ENCODE results near the gene PAX5.

PAX5 gene

DNA sequence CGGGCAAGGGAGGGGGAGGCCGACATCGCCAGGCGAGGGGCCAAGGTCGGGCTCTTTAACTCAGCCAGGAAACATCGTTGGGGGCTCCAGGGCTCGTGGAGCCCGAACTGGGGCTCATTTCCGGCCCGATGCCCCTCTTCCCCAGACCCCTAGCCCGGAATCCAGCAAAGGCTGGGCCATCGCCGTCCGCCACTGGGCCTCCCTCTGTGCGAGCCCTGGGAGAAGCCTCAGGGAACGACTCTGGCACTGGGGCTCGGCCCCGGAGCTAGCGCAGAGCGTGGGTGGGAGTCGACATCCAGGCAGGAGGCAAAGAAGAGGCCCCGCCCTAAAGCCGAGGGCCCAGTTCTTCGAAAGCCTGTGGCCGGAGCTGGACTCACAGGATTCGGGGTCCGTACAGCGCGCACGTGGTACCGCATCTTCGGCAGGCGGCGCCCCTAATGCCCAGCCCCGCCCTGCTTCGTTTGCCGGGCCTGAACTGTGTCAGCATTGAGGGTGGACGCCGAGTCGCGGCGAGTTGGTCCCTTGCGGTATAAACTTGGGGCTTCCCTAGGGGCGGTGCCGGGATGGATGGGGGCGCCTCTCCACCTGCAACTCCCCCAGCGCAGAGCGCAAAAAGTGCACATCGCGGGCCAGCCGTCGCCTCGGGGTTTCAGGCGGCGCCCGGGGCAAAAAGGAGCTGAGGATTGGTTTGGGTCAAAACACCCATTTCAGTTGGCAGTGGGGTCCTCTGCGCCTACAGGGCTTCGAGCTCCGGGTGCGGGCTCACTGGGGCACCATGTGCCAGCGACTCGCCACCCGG lies 3.6 kb upstream of the PAX5 start:
- TF ChIP-seq, protein P1, sequence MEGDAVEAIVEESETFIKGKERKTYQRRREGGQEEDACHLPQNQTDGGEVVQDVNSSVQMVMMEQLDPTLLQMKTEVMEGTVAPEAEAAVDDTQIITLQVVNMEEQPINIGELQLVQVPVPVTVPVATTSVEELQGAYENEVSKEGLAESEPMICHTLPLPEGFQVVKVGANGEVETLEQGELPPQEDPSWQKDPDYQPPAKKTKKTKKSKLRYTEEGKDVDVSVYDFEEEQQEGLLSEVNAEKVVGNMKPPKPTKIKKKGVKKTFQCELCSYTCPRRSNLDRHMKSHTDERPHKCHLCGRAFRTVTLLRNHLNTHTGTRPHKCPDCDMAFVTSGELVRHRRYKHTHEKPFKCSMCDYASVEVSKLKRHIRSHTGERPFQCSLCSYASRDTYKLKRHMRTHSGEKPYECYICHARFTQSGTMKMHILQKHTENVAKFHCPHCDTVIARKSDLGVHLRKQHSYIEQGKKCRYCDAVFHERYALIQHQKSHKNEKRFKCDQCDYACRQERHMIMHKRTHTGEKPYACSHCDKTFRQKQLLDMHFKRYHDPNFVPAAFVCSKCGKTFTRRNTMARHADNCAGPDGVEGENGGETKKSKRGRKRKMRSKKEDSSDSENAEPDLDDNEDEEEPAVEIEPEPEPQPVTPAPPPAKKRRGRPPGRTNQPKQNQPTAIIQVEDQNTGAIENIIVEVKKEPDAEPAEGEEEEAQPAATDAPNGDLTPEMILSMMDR (IDR thresholded peaks at IDR 0.05; ENCODE audit: low read depth, low read length, poor library complexity, severe bottlenecking), result peak; percentile 19
- no peak for TF ChIP-seq EZH2phosphoT487 (IDR thresholded peaks at IDR 0.05; ENCODE audit: borderline replicate concordance, low read length)
- Histone ChIP-seq H3K9me2 (replicated peaks; ENCODE audit: control insufficient read depth, low read length) (no peaks in the 10 kb centered on the region), H3K27ac (ENCODE audit: low read depth, low read length) (peak overlapping the region; percentile 98), H3K36me3 (ENCODE audit: control insufficient read depth, low read length) (peaks cover 43% of the 10 kb centered on the region), H3K4me2 (ENCODE audit: low read length) (peak overlapping the region; percentile 98), H3K9me3 (ENCODE audit: control insufficient read depth, insufficient read depth, low read length) (no peaks in the 10 kb centered on the region), H3F3A (ENCODE audit: control insufficient read depth, insufficient read depth) (peaks cover 41% of the 10 kb centered on the region), H3K4me1 (ENCODE audit: control insufficient read depth, low read length) (peaks cover 59% of the 10 kb centered on the region), H4K20me1 (ENCODE audit: control insufficient read depth, insufficient read depth, low read depth, low read length) (no peaks in the 10 kb centered on the region), H3K79me2 (ENCODE audit: control insufficient read depth, low read length) (peaks cover 73% of the 10 kb centered on the region), H3K4me3 (ENCODE audit: low read length) (peak overlapping the region; percentile 87), H3K27me3 (ENCODE audit: control insufficient read depth, low read length) (no peaks in the 10 kb centered on the region)

DNA sequence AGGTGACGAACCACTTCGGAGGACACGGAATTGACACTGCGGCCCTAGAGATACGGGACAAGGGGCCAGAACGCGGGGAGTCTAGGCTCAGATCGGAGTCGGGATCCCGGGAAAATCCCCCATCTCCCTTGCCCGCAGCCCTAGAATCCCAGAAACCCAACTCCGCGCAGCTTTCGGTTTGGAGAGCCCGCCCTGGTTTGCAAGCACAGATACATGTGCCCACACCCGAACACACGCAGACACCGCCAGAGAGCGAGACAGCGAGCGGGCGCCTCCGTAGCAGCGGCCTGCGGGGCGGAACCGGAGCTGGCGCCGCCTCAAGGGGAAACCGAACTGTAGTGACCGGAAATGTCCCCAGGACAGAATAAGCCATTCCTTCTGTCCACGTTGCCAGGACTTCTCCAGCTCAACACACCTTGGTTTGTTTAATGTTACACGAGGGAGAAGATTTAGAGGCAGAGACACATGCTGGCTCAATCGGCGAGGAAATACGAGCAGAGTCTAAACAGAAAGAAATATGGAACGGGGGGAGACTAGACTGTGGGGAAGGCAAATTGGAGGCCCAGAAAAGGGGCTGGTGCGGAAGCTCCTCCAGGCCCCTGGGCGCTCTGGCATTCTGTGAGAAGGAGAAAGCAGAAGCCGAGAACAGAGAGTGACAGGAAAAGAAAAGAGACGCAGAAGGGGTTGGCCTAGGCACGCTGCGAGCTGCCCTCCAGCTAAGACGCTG lies 2.9 kb upstream of the PAX5 start:
- Histone ChIP-seq H3K27me3 (ENCODE audit: control insufficient read depth, low read length) (no peaks in the 10 kb centered on the region), H3K36me3 (ENCODE audit: control insufficient read depth, low read length) (peaks cover 50% of the 10 kb centered on the region), H4K20me1 (ENCODE audit: control insufficient read depth, insufficient read depth, low read depth, low read length) (no peaks in the 10 kb centered on the region), H3K4me2 (ENCODE audit: low read length) (peak overlapping the region; percentile 98), H3K27ac (ENCODE audit: low read depth, low read length) (peak overlapping the region; percentile 98), H3K4me3 (ENCODE audit: low read length) (peak overlapping the region; percentile 87), H3K4me1 (ENCODE audit: control insufficient read depth, low read length) (peaks cover 59% of the 10 kb centered on the region), H3K79me2 (ENCODE audit: control insufficient read depth, low read length) (peaks cover 81% of the 10 kb centered on the region), H3F3A (ENCODE audit: control insufficient read depth, insufficient read depth) (peaks cover 37% of the 10 kb centered on the region), H3K9me2 (replicated peaks; ENCODE audit: control insufficient read depth, low read length) (no peaks in the 10 kb centered on the region), H3K9me3 (ENCODE audit: control insufficient read depth, insufficient read depth, low read length) (no peaks in the 10 kb centered on the region)
- TF ChIP-seq, protein P1 (IDR thresholded peaks at IDR 0.05; ENCODE audit: low read depth, low read length, poor library complexity, severe bottlenecking), result no peak
- no peak for TF ChIP-seq EZH2phosphoT487 (IDR thresholded peaks at IDR 0.05; ENCODE audit: borderline replicate concordance, low read length)

DNA sequence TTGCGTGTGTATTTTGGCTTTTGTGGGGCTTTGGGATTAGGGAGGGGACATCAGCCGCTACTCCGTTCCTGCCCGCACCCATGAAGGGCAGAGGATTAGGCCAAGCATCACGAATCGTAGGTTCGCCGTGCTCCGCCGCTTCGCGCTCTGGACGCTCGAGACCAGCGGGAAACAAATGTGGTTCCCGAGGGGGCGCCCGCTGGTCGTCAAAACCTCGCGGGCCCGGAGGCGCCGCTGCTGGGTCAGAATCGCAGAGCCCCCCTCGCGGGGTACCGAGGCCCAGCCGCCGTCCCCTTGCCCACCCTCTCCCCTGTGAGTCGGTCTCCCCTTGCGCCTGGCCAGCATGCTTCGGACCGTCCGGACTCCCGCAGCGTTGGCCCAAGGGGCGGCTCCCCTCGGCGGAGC lies 2.3 kb upstream of the PAX5 start:
- peaks cover 55% of the 10 kb centered on the region for H3K36me3 ChIP-seq (ENCODE audit: control insufficient read depth, low read length)
- no peaks in the 10 kb centered on the region for H3K9me2 ChIP-seq (replicated peaks; ENCODE audit: control insufficient read depth, low read length)
- H3K79me2 ChIP-seq (ENCODE audit: control insufficient read depth, low read length), result peaks cover 87% of the 10 kb centered on the region
- peaks cover 63% of the 10 kb centered on the region for H3K4me1 ChIP-seq (ENCODE audit: control insufficient read depth, low read length)
- H3K4me3 ChIP-seq (ENCODE audit: low read length), result peak overlapping the region; percentile 87
- 0 out of 2 replicates have a peak, but pooled peaks cover 3% of the 10 kb centered on the region for H4K20me1 ChIP-seq (ENCODE audit: control insufficient read depth, insufficient read depth, low read depth, low read length)
- H3K27ac ChIP-seq (ENCODE audit: low read depth, low read length), result peak overlapping the region; percentile 98
- TF ChIP-seq EZH2phosphoT487 (IDR thresholded peaks at IDR 0.05; ENCODE audit: borderline replicate concordance, low read length), result no peak
- TF ChIP-seq, protein P1 (IDR thresholded peaks at IDR 0.05; ENCODE audit: low read depth, low read length, poor library complexity, severe bottlenecking), result peak; percentile 48
- peak overlapping the region; percentile 98 for H3K4me2 ChIP-seq (ENCODE audit: low read length)
- H3K27me3 ChIP-seq (ENCODE audit: control insufficient read depth, low read length), result no peaks in the 10 kb centered on the region
- peaks cover 41% of the 10 kb centered on the region for H3F3A ChIP-seq (ENCODE audit: control insufficient read depth, insufficient read depth)
- H3K9me3 ChIP-seq (ENCODE audit: control insufficient read depth, insufficient read depth, low read length), result no peaks in the 10 kb centered on the region

Measured in DOHH2 (cell line).